SW480 (cell line): ENCODE measurements around the gene SLC17A5.
A peak's percentile ranks its signal among the peaks of the same experiment; 100 is the strongest.
"Not testable (repeated sequence)": the region's sequence is repeated elsewhere in the genome, so short reads cannot be mapped to it uniquely, and the experiment has no call there.

Source experiments
- DNase-seq: peaks from one replicate; pipeline ENCODE4 v3.0.0-alpha.2; 2016; ENCODE audit warnings: low spot score

SLC17A5 gene

DNA sequence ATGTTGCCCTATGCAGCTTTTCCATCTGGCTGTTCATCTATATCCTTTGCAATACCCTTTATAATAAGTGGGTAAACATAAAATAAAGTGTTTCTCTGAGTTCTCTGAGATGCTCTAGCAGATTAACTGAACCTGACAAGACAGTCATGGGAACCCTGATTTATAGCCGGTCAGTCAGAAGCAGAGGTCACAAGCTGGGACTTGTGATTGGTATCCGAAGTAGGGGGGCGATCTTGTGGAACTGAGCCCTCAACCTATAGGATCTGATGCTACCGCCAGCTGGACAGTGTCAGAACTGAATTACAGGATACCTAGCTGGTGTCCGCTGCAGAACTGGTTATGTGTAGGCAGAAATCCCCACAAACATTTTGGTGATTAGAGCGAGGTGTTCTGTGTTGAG is 39.0 kb downstream of the SLC17A5 start:
- no peak for DNase-seq

GRCh38 chr6:73613806-73614536 is 39.8 kb downstream of the SLC17A5 start:
- DNase-seq = no peak

DNA sequence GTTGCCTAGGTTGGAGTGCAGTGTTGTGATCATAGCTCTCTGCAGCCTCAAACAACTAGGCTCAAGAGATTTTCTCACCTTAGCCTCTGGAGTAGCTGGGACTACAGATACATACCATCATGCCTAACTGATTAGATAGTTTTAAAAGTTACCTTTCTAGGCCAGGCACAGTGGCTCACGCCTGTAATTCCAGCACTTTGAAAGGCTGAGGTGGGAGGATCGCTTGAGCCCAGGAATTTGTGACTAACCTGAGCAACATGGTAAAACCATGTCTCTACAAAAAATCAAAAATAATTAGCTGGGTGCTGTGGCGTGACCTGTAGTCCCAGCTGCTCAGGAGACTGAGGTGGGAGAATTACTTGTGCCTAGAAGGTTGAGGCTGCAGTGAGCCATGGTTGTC is 41.2 kb downstream of the SLC17A5 start:
- no peak for DNase-seq

- DNase-seq = peak; percentile 41
Measured at GRCh38 chr6:73610444-73611275, 43.1 kb downstream of the SLC17A5 start.

- no peak for DNase-seq
Measured at GRCh38 chr6:73608761-73609160, 45.0 kb downstream of the SLC17A5 start.

- no peak for DNase-seq
Measured at GRCh38 chr6:73606428-73606827, 47.4 kb downstream of the SLC17A5 start.

- no peak for DNase-seq
Measured at GRCh38 chr6:73604461-73604860, 49.3 kb downstream of the SLC17A5 start.

DNA sequence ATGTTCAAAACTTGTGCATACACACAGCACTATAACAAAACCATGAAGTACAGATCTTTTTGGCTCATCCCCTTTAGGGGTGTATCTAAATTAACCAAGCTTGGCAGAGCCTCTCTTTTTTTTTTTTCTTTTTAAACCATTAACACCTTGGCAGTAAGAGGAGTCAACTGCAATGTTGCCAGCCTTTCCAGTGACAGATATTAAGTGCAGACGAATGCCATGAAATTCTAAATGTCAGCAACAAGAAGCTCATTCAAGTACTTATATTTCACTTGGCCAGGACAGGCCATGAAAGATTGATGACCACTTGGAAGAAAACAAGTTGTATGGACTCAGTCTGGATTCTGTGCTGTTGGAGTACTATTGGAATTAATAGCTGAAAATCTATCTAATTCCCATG is 49.8 kb downstream of the SLC17A5 start:
- no peak for DNase-seq

DNA sequence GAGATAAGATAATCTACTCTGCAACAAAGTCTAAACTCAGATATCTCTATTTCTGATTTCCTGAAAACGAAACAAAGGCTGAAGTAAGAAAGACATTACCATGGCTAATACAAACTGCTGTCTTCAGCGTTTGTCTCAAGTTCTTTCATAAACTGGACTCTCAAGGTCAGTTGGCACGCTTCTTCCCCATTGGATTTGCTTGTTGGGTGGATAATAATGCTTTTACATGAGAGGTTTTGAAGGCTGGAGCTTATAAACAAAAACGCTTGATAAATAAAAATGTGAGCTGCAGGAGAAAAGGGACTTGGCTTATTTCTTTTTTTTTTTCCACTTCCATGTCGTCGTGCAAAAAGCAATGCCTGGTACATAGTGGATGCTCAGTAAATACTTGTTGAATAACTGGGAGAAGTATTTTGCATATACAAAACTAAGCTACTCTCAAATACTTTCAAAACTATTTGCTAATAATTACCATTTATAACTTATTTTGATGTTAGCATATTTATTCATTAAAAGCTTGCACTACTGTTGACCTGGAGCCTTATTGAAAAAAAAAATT is 67.3 kb downstream of the SLC17A5 start:
- DNase-seq = peak; percentile 16

- DNase-seq = peak; percentile 72
Measured at GRCh38 chr6:73585566-73586415, 68.0 kb downstream of the SLC17A5 start.

- no peak for DNase-seq
Measured at GRCh38 chr6:73581293-73581692, 72.5 kb downstream of the SLC17A5 start.

GRCh38 chr6:73580247-73581149 is 73.3 kb downstream of the SLC17A5 start:
- DNase-seq = peak; percentile 97

DNA sequence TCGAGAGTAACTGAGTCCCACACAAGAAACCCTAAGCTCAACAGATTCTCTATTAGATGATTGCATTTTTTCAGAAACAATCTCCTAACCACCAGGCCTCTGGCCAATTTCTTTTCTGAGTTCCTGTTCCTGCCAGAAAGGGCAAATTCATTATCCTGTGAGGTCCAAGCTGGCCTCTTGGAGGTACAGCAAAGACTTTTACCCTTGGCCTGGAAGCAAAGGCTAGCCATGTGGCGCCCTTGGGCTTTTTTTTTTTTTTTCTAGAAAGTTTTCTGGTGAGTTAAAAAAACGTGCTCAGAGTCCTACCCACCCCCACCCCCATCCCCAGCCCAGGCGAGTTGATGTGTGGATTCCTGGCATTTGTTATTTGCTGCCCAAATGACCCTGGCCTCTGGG is 73.9 kb downstream of the SLC17A5 start:
- DNase-seq = peak; percentile 56

DNA sequence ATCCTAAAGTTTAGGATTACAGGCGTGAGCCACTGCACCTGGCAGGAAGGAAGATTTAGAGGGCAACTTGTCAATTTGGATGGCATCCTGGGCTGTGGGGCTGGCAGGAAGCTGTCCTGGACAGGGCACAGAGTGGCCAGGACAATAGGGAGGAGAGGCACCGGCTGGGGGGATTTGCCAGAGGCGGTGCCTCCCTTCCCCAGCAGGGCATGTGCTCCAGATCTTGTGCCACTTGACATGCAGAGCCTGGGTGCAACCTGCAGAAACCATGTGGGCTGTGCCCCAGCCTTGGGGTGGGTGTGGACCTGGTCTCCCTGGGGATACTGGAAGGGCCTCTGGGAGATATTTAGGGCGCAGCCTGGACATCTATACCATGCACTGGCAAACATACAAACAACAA is 74.4 kb downstream of the SLC17A5 start:
- peak; percentile 63 for DNase-seq

- DNase-seq = no peak
Measured at GRCh38 chr6:73577676-73578075, 76.1 kb downstream of the SLC17A5 start.

DNA sequence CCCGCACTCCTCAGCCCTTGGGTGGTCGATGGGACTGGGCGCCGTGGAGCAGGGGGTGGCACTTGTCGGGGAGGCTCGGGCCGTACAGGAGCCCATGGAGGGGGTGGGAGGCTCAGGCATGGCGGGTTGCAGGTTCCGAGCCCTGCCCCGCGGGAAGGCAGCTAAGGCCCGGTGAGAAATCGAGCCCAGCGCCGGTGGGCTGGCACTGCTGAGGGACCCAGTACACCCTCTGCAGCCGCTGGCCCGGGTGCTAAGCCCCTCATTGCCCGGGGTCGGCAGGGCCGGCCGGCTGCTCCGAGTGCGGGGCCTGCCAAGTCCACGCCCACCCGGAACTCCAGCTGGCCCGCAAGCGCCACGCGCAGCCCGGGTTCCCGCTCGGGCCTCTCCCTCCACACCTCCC is 81.3 kb downstream of the SLC17A5 start:
- not testable (repeated sequence) for DNase-seq

- not testable (repeated sequence) for DNase-seq
Measured at GRCh38 chr6:73571218-73572181, 82.3 kb downstream of the SLC17A5 start.

GRCh38 chr6:73569121-73569520 is 84.7 kb downstream of the SLC17A5 start:
- no peak for DNase-seq

DNA sequence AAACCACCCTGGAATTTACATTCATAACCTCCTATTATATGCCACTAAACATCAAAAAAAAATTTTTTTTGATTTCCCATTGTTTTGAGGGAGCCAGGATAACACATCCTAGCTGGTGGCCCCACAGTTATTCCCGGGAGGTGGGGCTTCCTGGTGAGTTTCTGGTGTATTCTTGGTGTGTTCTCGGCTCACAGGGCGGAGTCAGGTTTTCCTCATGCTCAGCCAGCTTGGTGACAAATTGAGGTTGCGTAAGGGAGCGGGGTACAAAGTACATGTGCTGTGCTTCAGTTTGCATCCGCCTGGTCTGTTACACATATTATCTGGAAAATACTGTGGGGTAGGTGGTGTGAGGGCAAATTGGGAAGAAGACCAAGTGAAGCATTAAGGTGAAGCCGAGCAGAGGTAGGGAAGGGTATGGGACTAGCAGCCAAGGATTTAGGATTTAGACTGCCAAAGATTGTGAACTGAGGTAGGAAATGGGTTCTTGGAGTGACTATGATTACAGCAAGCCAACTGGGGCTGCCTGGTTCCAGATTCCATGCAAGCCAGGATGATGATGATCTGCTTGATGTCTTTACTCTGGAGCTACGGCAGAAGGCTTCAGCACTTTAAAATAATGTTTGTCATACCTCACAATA is 86.7 kb downstream of the SLC17A5 start:
- DNase-seq = peak; percentile 84
